Suppressor macrophage treated with lipopolysaccharide for 1 hour (primary cell): Measurements from ENCODE around the gene OR52B2.

Experiments used
- DNase-seq, 3 donors: peaks; one replicate each; pipeline ENCODE4 v3.0.0-alpha.2; 2020 to 2022

Gene OR52B2

DNA sequence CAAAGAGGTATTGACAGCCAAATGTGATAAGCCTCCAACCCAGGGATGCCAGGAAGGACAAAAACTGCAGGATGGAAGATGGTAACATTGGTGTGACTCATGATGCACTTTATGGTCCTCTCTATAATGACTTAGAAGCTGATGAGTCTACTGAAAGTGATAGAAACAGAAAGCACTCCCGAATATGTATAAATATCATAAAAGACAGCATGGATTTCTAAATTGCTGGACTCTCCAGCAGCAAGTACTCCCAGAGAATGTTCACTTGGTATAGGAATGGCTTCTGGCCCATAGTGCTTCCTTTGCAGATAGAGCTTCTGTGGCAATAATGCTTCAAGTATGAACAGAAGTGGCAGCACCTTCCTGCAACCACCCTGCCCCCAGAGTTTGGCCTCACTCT lies at the start of gene OR52B2:
Gene OR52B2 (minus strand): TSS at position 101 of the 400 bp plus-strand sequence. CDS start 0 bp downstream, at position 101.
- DNase-seq = no peak

DNA sequence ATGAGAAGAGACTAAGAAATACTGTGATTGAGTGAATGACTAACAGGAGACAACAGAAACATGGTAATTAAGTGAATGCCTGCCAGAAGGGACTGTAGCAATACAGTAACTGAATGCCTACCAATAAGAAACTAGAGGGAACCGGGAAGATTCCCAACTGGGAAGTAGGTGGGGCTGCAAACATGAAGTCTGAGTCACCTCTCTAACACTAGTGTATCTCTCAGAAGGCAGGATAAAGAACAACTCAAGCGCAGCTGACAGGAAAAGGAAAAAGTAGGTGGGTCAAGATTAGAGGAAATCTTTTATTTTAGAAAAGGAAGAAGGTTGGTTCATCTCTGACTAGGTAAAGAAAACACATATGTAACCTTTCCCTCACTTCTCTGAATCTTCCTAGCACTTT lies 49.2 kb upstream of the OR52B2 start:
- DNase-seq = peak; percentile 78 to 87 (median 84)

DNA sequence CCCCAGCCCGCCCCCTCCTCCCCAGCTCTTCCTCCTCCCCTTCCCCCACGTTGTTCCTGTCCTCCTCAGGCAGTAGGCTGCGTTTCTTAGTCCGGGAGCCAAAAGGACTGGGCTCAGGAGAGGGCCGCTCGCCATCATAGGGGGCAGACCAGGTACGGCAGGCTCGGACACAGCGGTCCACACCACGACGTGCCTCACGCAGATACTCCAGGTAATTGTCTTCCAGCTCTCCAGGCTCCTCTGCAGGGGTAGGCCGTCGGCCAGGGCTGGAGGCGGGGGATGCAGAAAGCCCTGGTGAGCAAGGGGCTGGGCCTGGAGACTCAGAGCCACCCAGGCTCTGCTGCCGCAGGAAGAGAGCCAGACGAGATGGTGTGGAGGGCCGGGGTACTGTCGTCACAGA lies 47.6 kb upstream of the OR52B2 start:
- no peak for DNase-seq

DNA sequence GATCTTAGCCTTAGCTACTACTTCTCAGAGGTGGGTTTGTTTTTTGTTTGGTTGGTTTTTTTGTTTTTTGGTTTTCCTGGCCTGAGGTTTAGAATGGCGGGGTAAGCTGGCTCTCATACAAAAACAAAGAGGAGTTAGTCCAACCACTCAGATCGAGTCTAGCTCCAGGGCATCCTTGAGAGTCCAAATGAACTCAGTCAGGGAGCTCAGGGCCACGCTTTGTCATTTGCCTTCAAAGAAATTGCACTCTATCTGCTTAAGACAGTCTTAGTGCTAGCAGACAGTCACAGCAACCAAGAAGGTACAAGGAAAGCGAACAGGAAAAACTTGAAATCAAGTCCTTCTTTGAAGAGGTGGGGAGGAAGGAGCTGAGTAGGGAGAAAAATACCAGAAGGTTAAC lies 46.4 kb upstream of the OR52B2 start:
- no peak for DNase-seq

DNA sequence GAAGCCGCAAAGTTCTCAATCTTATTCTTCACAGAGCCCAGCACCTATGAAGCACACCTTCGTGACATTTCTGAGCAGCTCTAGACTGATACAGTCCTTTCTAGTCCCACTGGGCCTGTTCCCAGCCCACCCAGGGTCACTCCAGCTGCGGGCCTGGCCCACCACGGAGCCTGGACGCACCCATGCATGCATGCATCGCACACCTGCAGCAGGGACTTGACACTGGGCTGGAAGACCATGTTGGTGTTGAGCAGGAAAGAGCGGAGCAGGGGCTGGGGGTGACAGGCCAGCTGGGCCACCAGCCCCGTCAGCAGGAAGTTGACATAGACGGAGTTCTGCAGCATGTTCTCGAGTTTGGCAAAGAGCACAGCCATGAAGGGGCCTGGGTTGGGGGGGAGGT lies 44.4 kb upstream of the OR52B2 start:
- no peak for DNase-seq

DNA sequence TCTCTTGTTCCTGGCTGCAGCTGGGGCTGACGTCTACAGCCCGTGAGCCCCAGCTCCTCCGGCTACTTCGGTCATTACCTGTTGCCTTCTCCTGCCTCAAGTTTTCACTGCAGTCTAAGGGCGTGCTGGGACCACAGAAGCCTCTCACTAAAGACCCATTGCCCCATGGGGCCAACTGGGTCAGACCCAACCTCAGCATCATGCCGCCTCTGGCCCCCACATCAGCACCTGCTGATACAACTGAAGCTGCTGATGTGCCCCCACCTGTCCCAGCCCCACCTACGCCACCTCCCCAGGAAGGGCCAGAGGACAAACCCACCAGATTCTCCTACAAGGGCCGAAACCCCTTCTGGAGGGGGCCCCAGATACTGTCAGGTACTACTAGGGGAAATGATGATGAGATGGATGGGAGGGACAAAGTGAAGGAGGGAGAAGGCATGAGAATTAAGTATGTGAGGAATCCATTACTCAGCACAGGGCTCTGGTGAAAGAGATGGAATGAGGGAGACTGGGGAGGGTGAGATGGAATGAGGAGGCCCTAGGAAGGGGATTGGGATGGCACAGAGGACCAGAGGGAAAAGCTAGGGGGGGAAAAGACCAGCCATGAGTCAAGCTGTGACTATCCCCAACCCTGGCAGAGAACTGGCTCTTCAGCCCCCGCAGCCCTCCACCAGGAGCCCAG lies 40.3 kb upstream of the OR52B2 start:
- no peak for DNase-seq

DNA sequence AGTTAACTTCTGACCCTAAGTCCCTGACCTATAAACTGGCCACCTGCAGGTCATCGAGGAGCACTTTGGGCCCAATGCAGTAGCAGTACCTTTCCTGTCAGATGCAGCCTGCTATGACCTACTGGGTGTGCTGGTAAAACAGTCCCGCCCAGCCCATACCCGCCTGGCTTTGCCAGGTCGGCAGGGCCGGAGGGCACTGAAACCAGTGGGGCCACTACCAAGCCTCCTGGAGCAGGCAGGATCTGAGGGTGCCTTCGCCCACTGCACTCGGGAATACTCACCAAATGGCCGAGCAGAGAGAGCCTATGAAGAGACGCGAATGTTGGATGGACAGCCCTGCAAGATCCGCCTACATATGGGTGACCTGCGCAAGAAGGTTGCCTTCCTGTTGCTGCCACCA lies 39.7 kb upstream of the OR52B2 start:
- no peak for DNase-seq

DNA sequence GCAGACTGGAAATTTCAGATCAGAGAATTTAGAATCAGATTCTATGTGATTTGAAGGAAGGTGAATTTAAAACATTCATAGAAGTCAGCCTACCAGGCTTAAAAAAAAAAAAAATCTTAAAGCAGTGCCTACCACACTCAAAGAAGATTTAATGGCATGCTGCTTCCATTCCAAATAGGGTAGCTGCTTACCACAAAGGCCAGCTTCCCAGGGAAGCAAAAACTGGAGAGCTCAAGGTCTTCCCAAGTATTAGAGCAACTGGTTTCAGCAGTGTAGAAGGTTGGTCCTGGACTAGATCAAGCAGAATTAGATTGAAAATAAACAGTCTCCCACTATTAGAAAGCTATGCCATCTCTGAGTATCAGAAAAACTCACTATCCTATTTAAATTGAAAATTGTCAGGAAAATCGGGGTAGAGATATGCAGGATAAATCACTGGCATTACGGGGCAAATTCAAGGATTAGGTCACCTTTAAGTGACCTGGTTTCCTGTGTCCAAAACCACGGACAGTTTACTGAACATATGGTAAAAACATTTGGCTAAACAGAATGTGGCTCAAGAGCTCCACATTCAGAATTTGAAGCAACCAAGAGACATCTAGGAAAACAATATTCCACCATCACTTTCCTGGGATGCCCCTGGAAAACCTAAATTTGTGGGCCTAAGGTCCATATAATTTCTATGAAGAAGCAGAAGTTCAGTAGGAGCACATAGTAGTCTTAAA lies 36.5 kb upstream of the OR52B2 start:
- DNase-seq = no peak

DNA sequence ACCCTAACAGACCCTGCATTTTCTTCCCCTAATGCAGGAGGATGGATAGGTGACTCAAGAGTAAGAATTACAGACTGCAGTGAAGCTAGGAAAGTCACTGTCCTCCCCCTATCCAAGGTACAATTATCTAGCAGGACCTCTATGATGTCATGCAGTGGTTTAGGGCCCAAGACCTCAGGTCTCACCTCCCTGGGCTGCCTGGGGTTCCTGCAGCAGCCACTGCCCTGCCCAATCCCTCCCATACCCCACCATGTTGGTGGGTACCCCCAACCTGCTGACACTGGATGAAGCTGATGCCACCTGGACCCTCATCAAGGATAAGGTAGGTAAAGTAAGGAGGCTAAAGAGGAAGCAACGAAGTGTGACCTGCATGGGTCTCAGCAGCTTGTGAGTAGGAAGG lies 35.2 kb upstream of the OR52B2 start, which contains the start of gene C11orf42:
Gene C11orf42 (plus strand): TSS at position 192 of the 400 bp plus-strand sequence. CDS start 59 bp downstream, at position 251.
- no peak for DNase-seq

DNA sequence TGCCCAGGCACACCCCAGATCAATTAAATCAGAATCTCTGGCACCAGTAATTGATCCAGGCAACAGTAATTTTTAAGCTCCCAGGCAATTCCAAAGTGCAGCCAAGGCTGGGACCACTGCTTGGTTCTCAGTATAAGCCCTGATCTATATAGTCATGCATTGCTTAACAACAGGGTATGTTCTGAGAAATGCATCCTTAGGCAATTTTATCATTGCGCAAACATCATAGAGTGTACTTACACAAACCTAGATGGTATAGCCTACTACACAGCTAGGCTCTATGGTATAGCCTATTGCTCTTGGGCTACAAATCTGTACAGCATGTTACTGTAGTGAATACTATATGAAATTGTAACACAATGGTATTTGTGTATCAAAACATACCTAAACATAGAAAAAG lies 34.6 kb upstream of the OR52B2 start:
- DNase-seq = peak; percentile 67 to 88 (median 86)

DNA sequence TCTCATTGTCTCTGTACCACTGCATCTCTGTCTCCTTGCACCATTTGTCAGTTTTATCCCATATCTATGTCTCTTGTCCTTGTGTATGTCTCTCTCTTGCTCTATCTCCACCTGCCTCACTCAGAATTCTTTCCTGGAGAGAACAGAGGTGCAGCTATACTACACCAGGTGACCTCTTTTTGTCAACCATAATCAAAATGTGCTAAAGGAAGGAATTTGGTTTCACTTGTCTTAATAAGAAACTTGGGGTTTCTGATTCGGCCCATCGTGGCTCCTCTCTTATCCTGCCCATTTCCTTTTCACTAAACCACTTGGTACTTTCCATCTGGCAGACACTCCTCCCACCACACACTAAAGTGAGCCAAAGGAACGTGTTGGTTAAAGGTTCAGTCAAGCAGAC lies 33.2 kb upstream of the OR52B2 start:
- peak; percentile 47 to 52 (median 49) for DNase-seq

DNA sequence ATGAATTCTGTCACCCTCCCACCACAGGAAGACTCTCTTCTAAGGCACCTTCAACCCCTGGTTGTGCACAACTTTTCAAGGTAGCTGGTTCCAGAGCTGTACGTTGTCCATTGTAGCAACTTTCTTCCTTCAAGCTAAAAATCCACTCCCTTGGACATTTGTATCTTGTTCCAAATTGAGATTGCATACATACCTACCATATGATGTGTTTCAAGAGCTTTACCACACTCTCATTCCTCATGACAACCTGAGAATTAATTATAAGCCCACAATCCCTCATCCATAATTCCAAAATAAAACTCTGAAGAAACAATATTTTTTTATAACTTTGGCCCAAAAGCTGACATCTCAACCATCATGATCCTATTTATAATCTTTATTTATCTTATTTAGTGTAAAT lies 31.9 kb upstream of the OR52B2 start:
- no peak for DNase-seq

DNA sequence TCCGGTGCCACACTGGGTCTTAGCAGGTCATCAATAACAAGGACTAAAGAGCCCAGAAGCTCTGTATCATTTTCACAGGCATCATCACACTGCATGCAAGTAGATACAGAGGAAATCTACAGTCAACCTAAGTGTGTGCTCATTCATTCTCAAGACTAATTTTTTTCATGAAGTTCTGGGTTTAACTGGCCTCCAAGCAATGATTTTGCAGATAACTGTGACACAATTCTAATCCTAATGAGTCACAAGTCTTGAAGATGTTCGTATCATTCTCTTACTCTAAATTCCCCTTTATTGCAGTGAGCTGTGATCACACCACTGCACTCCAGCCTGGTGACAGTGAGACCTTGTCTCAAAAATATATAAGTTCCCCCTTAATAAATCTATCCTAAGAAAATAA lies 31.4 kb upstream of the OR52B2 start:
- peak; percentile 75 to 94 (median 92) for DNase-seq

DNA sequence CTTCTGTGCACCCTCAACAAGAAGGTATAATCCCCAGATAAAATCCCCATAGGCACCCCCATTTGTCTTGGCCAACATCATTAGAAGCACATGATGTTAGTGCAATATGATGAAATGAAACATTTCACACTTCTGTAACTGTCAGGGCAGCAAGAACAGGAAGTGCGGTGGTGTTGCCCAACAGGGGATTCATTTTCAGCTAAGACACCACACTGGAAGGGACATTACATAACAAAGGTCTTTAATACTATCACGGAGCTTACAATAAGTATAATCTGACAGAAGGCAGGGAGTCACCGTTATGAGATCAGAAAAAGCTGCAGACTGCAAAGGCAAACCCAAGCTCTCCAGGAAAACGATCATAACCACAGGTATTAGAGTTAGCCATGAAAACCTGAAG lies 30.8 kb upstream of the OR52B2 start:
- DNase-seq = peak; percentile 91 to 97 (median 97)

DNA sequence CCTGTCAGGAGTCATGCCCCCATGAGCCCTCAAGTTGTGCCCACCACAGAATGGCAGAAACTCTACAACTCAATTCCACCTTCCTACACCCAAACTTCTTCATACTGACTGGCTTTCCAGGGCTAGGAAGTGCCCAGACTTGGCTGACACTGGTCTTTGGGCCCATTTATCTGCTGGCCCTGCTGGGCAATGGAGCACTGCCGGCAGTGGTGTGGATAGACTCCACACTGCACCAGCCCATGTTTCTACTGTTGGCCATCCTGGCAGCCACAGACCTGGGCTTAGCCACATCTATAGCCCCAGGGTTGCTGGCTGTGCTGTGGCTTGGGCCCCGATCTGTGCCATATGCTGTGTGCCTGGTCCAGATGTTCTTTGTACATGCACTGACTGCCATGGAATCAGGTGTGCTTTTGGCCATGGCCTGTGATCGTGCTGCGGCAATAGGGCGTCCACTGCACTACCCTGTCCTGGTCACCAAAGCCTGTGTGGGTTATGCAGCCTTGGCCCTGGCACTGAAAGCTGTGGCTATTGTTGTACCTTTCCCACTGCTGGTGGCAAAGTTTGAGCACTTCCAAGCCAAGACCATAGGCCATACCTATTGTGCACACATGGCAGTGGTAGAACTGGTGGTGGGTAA lies 29.2 kb upstream of the OR52B2 start, which contains the start of gene OR52W1:
Gene OR52W1 (plus strand): TSS at position 51 of the 637 bp plus-strand sequence. CDS start 0 bp downstream, at position 51.
- DNase-seq = no peak

DNA sequence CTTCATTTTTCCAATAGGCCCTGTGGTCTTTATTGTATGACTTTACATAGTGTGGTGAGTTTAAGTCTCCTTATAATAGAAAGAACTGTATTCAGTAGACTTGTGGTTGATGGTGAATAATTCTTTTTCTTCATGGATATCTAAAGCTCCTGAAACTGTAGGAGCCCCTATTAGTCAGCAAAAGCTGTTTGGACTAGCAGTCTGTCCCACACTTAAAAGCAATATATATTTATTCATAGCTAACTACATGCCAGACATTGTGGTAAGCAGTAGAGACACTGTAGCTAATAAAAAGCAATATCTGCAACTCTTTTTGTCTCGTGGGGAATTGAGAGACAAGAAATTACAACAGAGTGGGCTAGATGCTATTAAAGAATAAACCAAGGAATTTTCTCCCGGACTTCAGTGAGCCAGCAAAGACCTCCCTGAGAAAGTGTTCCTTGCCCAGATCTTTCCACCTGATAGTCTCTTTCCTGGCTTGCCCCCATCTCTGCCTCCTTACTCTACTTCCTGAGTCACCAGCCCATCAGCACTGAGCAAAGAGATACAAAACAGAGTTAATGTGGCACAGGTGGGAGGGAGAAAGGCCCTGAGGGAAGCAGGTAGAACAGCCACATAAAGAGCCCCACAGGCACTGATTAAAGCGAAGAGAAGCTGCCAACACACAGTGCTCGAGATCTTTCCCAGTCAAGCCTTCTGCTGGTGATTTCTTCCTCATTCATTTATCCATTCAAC lies 27.5 kb upstream of the OR52B2 start:
- no peak for DNase-seq

DNA sequence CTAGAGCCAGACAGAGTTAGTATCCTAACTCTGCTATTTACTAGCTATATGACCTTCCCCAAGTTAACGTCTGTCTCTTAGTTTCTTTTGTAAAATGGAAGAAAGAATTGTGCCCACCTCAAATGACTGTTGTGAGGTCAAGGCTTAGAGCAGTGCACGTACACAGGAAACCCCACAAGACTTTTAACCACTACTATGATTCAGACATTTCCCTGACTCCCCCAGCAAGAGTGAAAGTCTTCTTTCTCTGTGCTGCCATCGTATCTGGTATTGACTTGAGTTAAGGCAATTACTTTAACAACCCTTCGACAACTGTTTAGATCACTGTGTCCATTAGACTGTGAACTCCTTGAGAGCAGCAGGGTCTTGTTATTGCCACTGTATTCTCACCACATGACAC lies 26.3 kb upstream of the OR52B2 start:
- DNase-seq = peak; percentile 38 to 73 (median 60)

DNA sequence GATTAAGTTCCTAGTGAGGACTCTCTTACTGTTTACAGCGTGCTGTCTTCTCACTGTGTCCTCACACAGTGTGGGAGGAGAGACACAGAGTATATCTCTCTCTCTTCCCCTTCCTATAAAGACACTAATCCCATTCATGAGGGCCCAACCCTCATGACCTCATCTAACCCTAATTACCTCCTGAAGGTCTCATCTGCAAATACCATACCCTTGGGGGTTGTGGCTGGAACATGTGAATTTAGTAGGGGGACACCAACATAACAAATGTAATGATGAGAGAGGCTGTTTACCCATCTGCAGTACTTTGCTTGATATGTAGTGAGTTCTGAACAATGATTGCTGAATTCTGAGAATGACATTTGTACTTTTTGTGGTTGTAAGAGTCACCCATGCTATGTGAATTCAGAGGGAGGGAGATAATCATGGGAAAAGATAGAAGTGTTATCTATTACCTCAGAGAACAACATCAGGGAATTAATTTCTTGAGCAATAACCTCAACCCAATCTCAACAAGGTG lies 24.0 kb upstream of the OR52B2 start:
- DNase-seq = peak; percentile 29 to 66 (median 47)

DNA sequence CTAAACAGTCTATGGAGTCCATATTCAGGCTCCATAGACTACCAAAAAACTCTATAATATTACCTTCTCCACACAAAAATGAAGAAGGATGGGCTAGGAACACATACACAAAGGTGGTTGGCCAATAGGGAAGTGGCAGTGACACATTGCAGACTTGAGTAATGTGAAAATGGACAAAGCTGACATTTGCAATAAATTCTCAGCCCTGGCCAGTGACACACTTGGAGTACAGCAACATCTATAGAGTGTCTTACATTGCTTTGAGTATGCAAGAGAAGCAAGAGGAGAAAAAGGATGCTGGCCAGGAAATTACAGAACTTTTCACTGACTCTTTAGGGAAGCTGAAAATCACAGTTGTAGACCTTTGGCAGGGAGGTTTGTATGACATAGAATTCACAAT lies 21.6 kb upstream of the OR52B2 start:
- peak; percentile 60 to 83 (median 82) for DNase-seq

DNA sequence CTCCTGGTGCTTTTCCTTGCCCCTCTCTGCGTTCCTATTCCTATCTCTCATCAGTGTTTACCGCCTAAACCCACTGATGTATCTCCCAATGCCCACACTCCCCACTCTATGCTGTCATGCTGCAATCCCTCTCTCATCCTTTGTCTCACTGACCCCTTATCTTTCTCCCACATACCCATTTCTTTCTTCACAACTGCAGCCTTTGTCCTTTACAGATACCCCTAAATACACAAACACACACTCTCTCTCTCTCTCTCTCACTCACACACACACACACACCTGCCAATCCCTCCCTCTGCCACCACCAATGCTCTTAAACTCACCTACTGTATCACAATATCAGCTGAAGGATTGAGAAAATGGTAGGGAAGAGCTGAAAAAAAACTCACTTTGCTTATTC lies 5.3 kb upstream of the OR52B2 start:
- DNase-seq = no peak

DNA sequence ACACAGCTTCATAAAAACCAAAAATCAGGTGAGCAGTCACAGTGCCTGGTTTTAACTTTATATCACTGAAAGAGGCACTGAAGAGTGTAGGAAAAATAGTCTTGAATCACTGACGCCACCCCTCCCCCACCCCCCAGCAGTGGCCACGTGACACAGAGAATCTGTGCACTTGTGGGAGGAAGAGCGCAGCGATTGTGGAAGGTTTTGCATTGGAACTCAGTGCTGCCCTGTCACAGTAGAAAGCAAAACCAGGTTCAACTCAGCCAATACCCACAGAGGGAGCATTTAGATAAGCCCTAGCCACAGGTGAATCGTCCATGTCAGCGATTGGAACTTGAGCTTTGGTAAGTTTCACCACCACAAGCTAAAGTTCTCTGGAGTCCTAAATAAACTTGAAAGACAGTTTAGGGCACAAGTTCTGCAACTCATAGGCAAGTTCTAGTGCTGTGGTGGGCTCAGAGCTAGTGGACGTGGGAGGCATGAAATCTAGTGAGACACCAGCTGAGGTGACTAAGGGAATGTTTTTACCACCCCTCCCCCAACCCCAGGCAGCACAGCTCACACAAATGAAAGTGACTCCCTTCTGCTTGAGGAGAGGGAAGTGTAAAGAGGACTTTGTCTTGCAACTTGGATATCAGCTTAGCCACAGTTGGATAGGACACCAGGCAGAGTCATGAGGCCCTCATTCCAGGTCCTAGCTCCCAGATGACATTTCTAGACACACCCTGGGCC lies 13.3 kb downstream of the OR52B2 start:
- peak; percentile 39 to 41 (median 40) for DNase-seq

DNA sequence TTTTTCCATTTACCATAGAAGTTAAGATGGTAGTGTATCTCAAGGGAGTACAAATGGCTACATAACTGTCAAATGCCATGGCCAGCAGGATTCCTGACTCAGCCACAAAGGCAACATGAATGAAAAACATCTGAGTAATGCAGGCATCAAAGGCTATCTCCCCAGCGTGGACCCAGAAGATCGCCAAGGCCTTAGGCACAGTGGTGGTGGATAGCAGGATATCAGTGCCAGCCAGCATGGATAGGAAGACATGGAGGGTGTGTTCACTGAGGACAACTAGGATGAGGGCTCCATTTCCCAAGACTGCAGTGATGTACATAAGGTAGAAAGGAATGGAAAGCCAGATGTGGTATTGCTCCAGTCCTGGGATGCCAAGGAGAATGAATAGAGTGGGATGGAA lies 18.0 kb downstream of the OR52B2 start:
- DNase-seq = no peak
